OCI-LY1 (cell line): ENCODE measurements around the gene REEP6.

Source experiments
- H2AFZ ChIP-seq: fragments of 200-600 bp; sonication (generic), shearing (Covaris generic); 2 replicates; pipeline ENCODE4 v1.6.0; 2014; ENCODE audit warnings: antibody characterized with exemption, mild to moderate bottlenecking, low read length
- H3F3A ChIP-seq: fragments of 200-600 bp; sonication (generic), shearing (Covaris generic); 2 replicates; pipeline ENCODE4 v1.6.0; 2014; ENCODE audit warnings: mild to moderate bottlenecking, antibody characterized with exemption, low read length, moderate library complexity; ENCODE audit not compliant: insufficient read depth
- H3K27ac ChIP-seq: fragments of 200-600 bp; sonication (generic); 2 replicates; pipeline ENCODE4 v1.5.1; 2014; ENCODE audit warnings: low read length, mixed run types, mild to moderate bottlenecking, low read depth; ENCODE audit not compliant: poor library complexity, severe bottlenecking
- H3K27me3 ChIP-seq: fragments of 200-600 bp; sonication (generic); 2 replicates; pipeline ENCODE4 v1.6.0; 2014; ENCODE audit warnings: antibody characterized with exemption, mild to moderate bottlenecking, low read length, moderate library complexity; ENCODE audit not compliant: insufficient read depth
- H3K36me3 ChIP-seq: fragments of 200-600 bp; sonication (generic); 2 replicates; pipeline ENCODE4 v1.6.1; 2014; ENCODE audit warnings: mild to moderate bottlenecking, antibody characterized with exemption, low read length, moderate library complexity, mixed read lengths; ENCODE audit not compliant: insufficient read depth
- H3K4me1 ChIP-seq: fragments of 200-600 bp; sonication (generic); 2 replicates; pipeline ENCODE4 v1.5.1; 2014; ENCODE audit warnings: mild to moderate bottlenecking, low read length, moderate library complexity; ENCODE audit not compliant: insufficient read depth, severe bottlenecking
- H3K4me2 ChIP-seq: fragments of 200-600 bp; sonication (generic), shearing (Covaris generic); 2 replicates; pipeline ENCODE4 v1.6.1; 2014; ENCODE audit warnings: low read length
- H3K4me3 ChIP-seq: fragments of 200-600 bp; sonication (generic); 2 replicates; pipeline ENCODE4 v1.5.1; 2014; ENCODE audit warnings: low read length, low read depth, mild to moderate bottlenecking, mixed read lengths; ENCODE audit not compliant: poor library complexity, severe bottlenecking
- H3K79me2 ChIP-seq: fragments of 200-600 bp; shearing (Covaris generic); 2 replicates; pipeline ENCODE4 v1.6.1; 2016; ENCODE audit warnings: mixed run types, low read length, mixed read lengths; ENCODE audit not compliant: insufficient read depth
- H3K9ac ChIP-seq: fragments of 200-600 bp; sonication (generic), shearing (Covaris generic); 2 replicates; pipeline ENCODE4 v1.6.1; 2014; ENCODE audit warnings: mild to moderate bottlenecking, low read length, mixed read lengths
- H3K9me2 ChIP-seq: fragments of 200-600 bp; sonication (generic), shearing (Covaris generic); 2 replicates; pipeline ENCODE4 v1.6.1; 2014; ENCODE audit warnings: low read depth, mild to moderate bottlenecking, low read length, mixed read lengths
- H3K9me3 ChIP-seq: fragments of 200-600 bp; shearing (Covaris generic); 2 replicates; pipeline ENCODE4 v1.6.1; 2014; ENCODE audit warnings: low read length, mixed read lengths
- H4K20me1 ChIP-seq: fragments of 200-600 bp; sonication (generic), shearing (Covaris generic); 2 replicates; pipeline ENCODE4 v1.6.0; 2016; ENCODE audit warnings: mild to moderate bottlenecking, low read length; ENCODE audit not compliant: insufficient read depth
- CTCF ChIP-seq: fragments of 200-600 bp; sonication (generic), shearing (Covaris generic); IDR thresholded peaks from 2 replicates; pipeline ENCODE4 v1.5.1; 2017; ENCODE audit warnings: mild to moderate bottlenecking, antibody characterized with exemption, low read length, moderate library complexity, mixed read lengths
- EZH2 ChIP-seq: fragments of 200-600 bp; sonication (generic), shearing (Covaris generic); IDR thresholded peaks from 2 replicates; pipeline ENCODE4 v1.8.0; 2017; ENCODE audit warnings: borderline replicate concordance, mixed run types, mild to moderate bottlenecking, antibody characterized with exemption, low read length, moderate library complexity, mixed read lengths

Gene REEP6

GRCh38 chr19:1514295-1514661 is 23.3 kb downstream of the REEP6 start:
- H3F3A ChIP-seq: no peaks in the 10 kb centered on the region
- no peaks in the 10 kb centered on the region for H3K36me3 ChIP-seq
- no peaks in the 10 kb centered on the region for H3K4me1 ChIP-seq
- no peaks in the 10 kb centered on the region for H3K79me2 ChIP-seq
- no peaks in the 10 kb centered on the region for H3K9me2 ChIP-seq
- H3K4me3 ChIP-seq: no peak overlapping the region
- no peak overlapping the region for H3K9ac ChIP-seq
- TF ChIP-seq EZH2 (no peak), CTCF (no peak)
- H4K20me1 ChIP-seq: no peaks in the 10 kb centered on the region
- H3K9me3 ChIP-seq: no peaks in the 10 kb centered on the region
- H3K27me3 ChIP-seq: peaks cover 8% of the 10 kb centered on the region
- H3K4me2 ChIP-seq: no peak overlapping the region
- H2AFZ ChIP-seq: no peak overlapping the region
- no peak overlapping the region for H3K27ac ChIP-seq

GRCh38 chr19:1514986-1515721 is 24.2 kb downstream of the REEP6 start:
- TF ChIP-seq EZH2 (no peak), CTCF (no peak)
- no peak overlapping the region for H2AFZ ChIP-seq
- no peaks in the 10 kb centered on the region for H3F3A ChIP-seq
- H3K9me2 ChIP-seq: no peaks in the 10 kb centered on the region
- H3K27me3 ChIP-seq: peaks cover 8% of the 10 kb centered on the region
- H3K4me3 ChIP-seq: no peak overlapping the region
- no peaks in the 10 kb centered on the region for H3K79me2 ChIP-seq
- no peaks in the 10 kb centered on the region for H3K9me3 ChIP-seq
- H3K27ac ChIP-seq: no peak overlapping the region
- H3K9ac ChIP-seq: no peak overlapping the region
- no peaks in the 10 kb centered on the region for H4K20me1 ChIP-seq
- H3K4me2 ChIP-seq: no peak overlapping the region
- H3K36me3 ChIP-seq: no peaks in the 10 kb centered on the region
- no peaks in the 10 kb centered on the region for H3K4me1 ChIP-seq

GRCh38 chr19:1516395-1516753 is 25.4 kb downstream of the REEP6 start:
- Histone ChIP-seq H3K4me2 (no peak overlapping the region), H4K20me1 (no peaks in the 10 kb centered on the region), H3K27me3 (peaks cover 8% of the 10 kb centered on the region), H3K36me3 (no peaks in the 10 kb centered on the region), H3K9me3 (no peaks in the 10 kb centered on the region), H2AFZ (no peak overlapping the region), H3K79me2 (no peaks in the 10 kb centered on the region), H3K27ac (no peak overlapping the region), H3K4me3 (no peak overlapping the region), H3K9ac (no peak overlapping the region), H3K9me2 (no peaks in the 10 kb centered on the region), H3K4me1 (no peaks in the 10 kb centered on the region), H3F3A (no peaks in the 10 kb centered on the region)
- TF ChIP-seq EZH2: no peak
- TF ChIP-seq CTCF: no peak
